ENCODE data around the gene ALLC. TPM values are rescaled to one million over a fixed set of nuclear protein-coding genes. Genes with fewer than 3 reads are reported as not detected.
"Not testable (repeated sequence)": the region's sequence is repeated elsewhere in the genome, so short reads cannot be mapped to it uniquely, and the experiment has no call there.

ALLC gene
- total RNA-seq, 1 donor from 2014 or later = not detected

- intact Hi-C loops (cut with micrococcal nuclease) = loop anchor here (5.0 kb wide), 1 partner anchor 47 kb away; no protein-coding TSS in a partner anchor
Measured at GRCh38 chr2:3654011-3654410, 4.0 kb upstream of the ALLC start.

- intact Hi-C loops (cut with micrococcal nuclease) = loop anchor here (5.0 kb wide), 1 partner anchor 47 kb away; no protein-coding TSS in a partner anchor
Measured at GRCh38 chr2:3654531-3655225, 3.3 kb upstream of the ALLC start.

GRCh38 chr2:3655871-3656761 lies 1.9 kb upstream of the ALLC start:
- intact Hi-C loops (cut with micrococcal nuclease) = no loop called here

- intact Hi-C loops (cut with micrococcal nuclease) = no loop called here
Measured at GRCh38 chr2:3656762-3657721, 958 bp upstream of the ALLC start.

GRCh38 chr2:3659447-3660432 lies 1.7 kb downstream of the ALLC start:
- intact Hi-C loops (cut with micrococcal nuclease) = no loop called here

GRCh38 chr2:3660640-3661039 lies 2.6 kb downstream of the ALLC start:
- intact Hi-C loops (cut with micrococcal nuclease) = not testable (repeated sequence)

- intact Hi-C loops (cut with micrococcal nuclease) = no loop called here
Measured at GRCh38 chr2:3661149-3661660, 3.2 kb downstream of the ALLC start.

GRCh38 chr2:3662239-3662638 lies 4.2 kb downstream of the ALLC start:
- intact Hi-C loops (cut with micrococcal nuclease) = no loop called here

- intact Hi-C loops (cut with micrococcal nuclease) = no loop called here
Measured at GRCh38 chr2:3664118-3664517, 6.1 kb downstream of the ALLC start.

GRCh38 chr2:3664925-3665324 lies 6.9 kb downstream of the ALLC start:
- intact Hi-C loops (cut with micrococcal nuclease) = no loop called here

- intact Hi-C loops (cut with micrococcal nuclease) = no loop called here
Measured at GRCh38 chr2:3665886-3666612, 8.0 kb downstream of the ALLC start.

GRCh38 chr2:3666613-3666975 lies 8.6 kb downstream of the ALLC start:
- intact Hi-C loops (cut with micrococcal nuclease) = no loop called here

GRCh38 chr2:3667151-3667631 lies 9.2 kb downstream of the ALLC start:
- intact Hi-C loops (cut with micrococcal nuclease) = no loop called here

GRCh38 chr2:3669656-3670055 lies 11.7 kb downstream of the ALLC start:
- intact Hi-C loops (cut with micrococcal nuclease) = no loop called here

- intact Hi-C loops (cut with micrococcal nuclease) = no loop called here
Measured at GRCh38 chr2:3670376-3670775, 12.4 kb downstream of the ALLC start.

GRCh38 chr2:3670941-3671340 lies 12.9 kb downstream of the ALLC start:
- intact Hi-C loops (cut with micrococcal nuclease) = no loop called here

- intact Hi-C loops (cut with micrococcal nuclease) = no loop called here
Measured at GRCh38 chr2:3672861-3673678, 15.1 kb downstream of the ALLC start.
